HG03457 (cell line): Measurements from ENCODE around the gene KMT2B.

Experiments used
- ATAC-seq: cut with Tn5 transposase; IDR thresholded peaks from one replicate; pipeline ENCODE4 v1.9.1; 2021; ENCODE audit warnings: moderate number of reproducible peaks; ENCODE audit not compliant: unreplicated experiment

KMT2B gene

GRCh38 chr19:35777086-35777841 is 59.5 kb downstream of the KMT2B start:
- ATAC-seq = no peak

DNA sequence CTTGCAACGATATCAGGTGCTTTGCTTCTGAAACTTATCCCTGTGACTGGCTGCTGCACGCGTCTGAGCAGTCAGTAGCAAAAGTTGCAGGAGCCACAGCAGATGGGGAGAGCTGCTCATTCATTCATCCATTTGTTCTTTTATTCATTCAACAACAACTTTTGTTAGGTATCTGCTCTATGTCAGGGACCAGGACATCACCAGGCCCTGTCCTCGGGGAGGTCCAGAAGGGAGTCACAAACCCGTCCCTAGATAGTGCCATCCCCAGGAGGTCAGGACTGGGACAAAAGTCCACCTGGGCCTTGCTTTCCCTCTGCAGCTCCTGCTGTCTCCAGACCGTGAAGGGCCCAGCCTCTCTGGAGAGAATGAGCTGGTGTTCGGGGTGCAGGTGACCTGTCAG is 60.2 kb downstream of the KMT2B start:
- ATAC-seq = no peak

GRCh38 chr19:35779033-35779432 is 61.2 kb downstream of the KMT2B start:
- no peak for ATAC-seq

- no peak for ATAC-seq
These were observed 62.3 kb downstream of the KMT2B start for GRCh38 chr19:35780058-35780457.

- ATAC-seq = no peak
These were observed 62.9 kb downstream of the KMT2B start for GRCh38 chr19:35780717-35781116.

DNA sequence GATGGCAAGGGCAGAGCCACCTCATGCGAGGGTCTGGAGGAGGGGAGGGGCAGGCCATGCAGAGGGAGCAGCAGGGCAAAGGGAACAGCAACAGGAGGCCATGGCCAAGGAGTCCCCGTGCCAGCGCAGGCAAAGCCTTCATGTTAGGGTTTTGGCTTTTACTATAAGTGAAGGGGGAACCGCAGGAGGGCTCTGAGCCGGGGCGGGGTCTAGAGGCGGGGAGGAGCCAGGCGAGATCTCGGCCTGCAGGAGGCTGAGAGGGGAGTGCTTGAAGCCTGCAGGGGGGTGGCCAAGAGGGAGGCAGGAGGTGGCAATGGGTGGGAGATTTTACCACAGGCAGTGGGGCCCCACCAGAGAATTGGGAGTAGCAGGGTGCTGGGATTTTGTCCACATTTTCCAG is 63.8 kb downstream of the KMT2B start:
- no peak for ATAC-seq

GRCh38 chr19:35782589-35782988 is 64.8 kb downstream of the KMT2B start:
- ATAC-seq = no peak

- ATAC-seq = no peak
These were observed 65.9 kb downstream of the KMT2B start for GRCh38 chr19:35783469-35784434.

DNA sequence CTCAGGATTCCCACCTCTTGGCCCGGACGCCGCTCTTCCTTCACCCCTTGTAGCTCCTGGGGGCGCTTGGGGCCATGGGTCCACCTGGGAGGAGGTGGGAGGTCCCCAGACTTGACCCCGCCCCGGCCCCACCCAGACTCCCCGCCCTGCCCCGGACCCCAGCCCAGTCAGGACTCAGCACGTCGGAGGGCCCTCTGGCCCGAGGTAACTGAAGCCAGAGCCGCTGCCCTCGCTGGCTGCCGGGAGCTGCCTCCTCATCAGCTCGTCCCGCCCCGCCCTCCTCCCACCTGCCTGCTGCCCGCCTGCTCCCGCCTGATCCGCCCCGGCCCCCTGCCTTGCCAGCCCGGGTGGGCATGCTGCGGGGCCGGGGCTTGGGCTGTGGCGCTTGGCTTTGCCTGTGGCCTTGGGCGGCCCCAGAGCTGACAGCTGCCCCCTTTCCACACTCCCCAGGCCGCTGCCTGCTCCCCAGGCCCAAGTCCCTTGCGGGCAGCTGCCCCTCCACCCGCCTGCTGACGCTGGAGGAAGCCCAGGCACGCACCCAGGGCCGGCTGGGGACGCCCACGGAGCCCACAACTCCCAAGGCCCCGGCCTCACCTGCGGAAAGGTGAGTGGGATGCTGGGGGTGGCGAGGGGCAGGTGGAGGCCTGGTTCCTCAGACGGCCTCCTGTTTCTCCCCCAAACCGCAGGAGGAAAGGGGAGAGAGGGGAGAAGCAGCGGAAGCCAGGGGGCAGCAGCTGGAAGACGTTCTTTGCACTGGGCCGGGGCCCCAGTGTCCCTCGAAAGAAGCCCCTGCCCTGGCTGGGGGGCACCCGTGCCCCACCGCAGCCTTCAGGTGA is 66.9 kb downstream of the KMT2B start:
- ATAC-seq = no peak

DNA sequence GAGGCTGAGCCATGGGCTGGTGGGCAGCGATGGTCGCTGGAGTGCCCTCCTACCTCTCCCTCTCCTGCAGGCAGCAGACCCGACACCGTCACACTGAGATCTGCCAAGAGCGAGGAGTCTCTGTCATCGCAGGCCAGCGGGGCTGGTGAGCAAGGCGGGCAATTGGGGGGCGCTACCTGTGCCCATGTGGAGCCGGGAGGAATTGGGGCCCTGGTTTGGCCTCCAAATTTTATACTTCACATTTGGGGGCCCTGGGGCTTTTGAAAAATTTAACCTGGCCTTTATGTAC is 67.5 kb downstream of the KMT2B start:
- ATAC-seq = no peak

GRCh38 chr19:35786299-35787160 is 68.7 kb downstream of the KMT2B start:
- ATAC-seq = no peak

- no peak for ATAC-seq
These were observed 69.5 kb downstream of the KMT2B start for GRCh38 chr19:35787227-35787799.
